H1 (cell line): ENCODE measurements around the gene FGF12.

Source experiments
- CBX5 ChIP-seq: fragments of 300-800, 300-1000 bp; sonication (generic); IDR thresholded peaks from 2 replicates; pipeline ENCODE4 v1.7.1; 2016; ENCODE audit warnings: antibody characterized with exemption, low read length, low read depth
- CHD1 ChIP-seq: IDR thresholded peaks from 2 replicates; pipeline ENCODE4 v1.6.1; 2012; ENCODE audit warnings: low read depth, low read length, improper control_type of control experiment
- CTCF ChIP-seq, 3 experiments: IDR thresholded peaks; 1 replicate in 2 of 3; 2 replicates in 1 of 3; pipeline versions ENCODE4 v1.5.1 to v1.6.1; 2011; ENCODE audit warnings: low read length in 3 of 3, mild to moderate bottlenecking in 3 of 3, inconsistent platforms in 2 of 3, low read depth in 1 of 3, moderate library complexity in 1 of 3; ENCODE audit not compliant: insufficient read depth in 1 of 3; ENCODE audit errors: control extremely low read depth in 1 of 3
- EZH2 ChIP-seq: fragments of 200-600 bp; sonication (generic); IDR thresholded peaks from 2 replicates; pipeline ENCODE4 v1.7.1; 2012; ENCODE audit warnings: low read depth, mild to moderate bottlenecking, moderate library complexity, low read length, inconsistent platforms; ENCODE audit not compliant: severe bottlenecking
- GABPA ChIP-seq: IDR thresholded peaks from 2 replicates; pipeline ENCODE4 v1.6.1; 2011; ENCODE audit warnings: mild to moderate bottlenecking, low read length, moderate library complexity, borderline replicate concordance; ENCODE audit not compliant: insufficient read depth
- POLR2A ChIP-seq, 2 experiments: IDR thresholded peaks; 1 replicate in 1 of 2; 2 replicates in 1 of 2; pipeline ENCODE4 v1.6.1; 2011; ENCODE audit warnings: low read depth in 2 of 2, low read length in 2 of 2, mild to moderate bottlenecking in 2 of 2; ENCODE audit errors: control extremely low read depth in 1 of 2
- POLR2AphosphoS5 ChIP-seq: IDR thresholded peaks from 2 replicates; pipeline ENCODE4 v1.6.1; 2011; ENCODE audit warnings: low read depth, low read length
- RAD21 ChIP-seq, 2 experiments: IDR thresholded peaks in 1 of 2; conservative IDR thresholded peaks in 1 of 2; 2 replicates each; pipeline ENCODE4 v1.6.1; 2011; ENCODE audit warnings: low read depth in 2 of 2, low read length in 2 of 2, improper control_type of control experiment in 1 of 2, inconsistent platforms in 1 of 2, mild to moderate bottlenecking in 1 of 2, moderate library complexity in 1 of 2
- RXRA ChIP-seq: IDR thresholded peaks from 2 replicates; pipeline ENCODE4 v1.6.1; 2011; ENCODE audit warnings: low read depth, mild to moderate bottlenecking, low read length, moderate library complexity; ENCODE audit not compliant: insufficient read depth
- SIN3A ChIP-seq, 2 experiments: IDR thresholded peaks in 1 of 2; conservative IDR thresholded peaks in 1 of 2; 2 replicates each; pipeline ENCODE4 v1.6.1; 2011 to 2012; ENCODE audit warnings: low read length in 2 of 2, improper control_type of control experiment in 1 of 2, low read depth in 1 of 2, mild to moderate bottlenecking in 1 of 2
- SP2 ChIP-seq: IDR thresholded peaks from 2 replicates; pipeline ENCODE4 v1.6.1; 2012; ENCODE audit warnings: mild to moderate bottlenecking, low read length, inconsistent platforms
- TBP ChIP-seq: IDR thresholded peaks from 2 replicates; pipeline ENCODE4 v1.6.1; 2011; ENCODE audit warnings: low read depth, low read length, improper control_type of control experiment

- TF ChIP-seq CBX5: no peak
- no peak for TF ChIP-seq RXRA
- TF ChIP-seq CTCF (IDR thresholded peaks at IDR 0.05; ENCODE audit: control extremely low read depth in 1 of 3, insufficient read depth in 1 of 3, low read depth in 1 of 3, low read length in 3 of 3): no peak
- no peak for TF ChIP-seq RAD21 (IDR thresholded peaks at IDR 0.05 in 1 of 2, conservative IDR thresholded peaks at IDR 0.05 in 1 of 2; ENCODE audit: low read depth in 2 of 2, low read length in 2 of 2)
- no peak for TF ChIP-seq EZH2
- TF ChIP-seq CHD1: no peak
- no peak for TF ChIP-seq GABPA
- no peak for TF ChIP-seq POLR2A (IDR thresholded peaks at IDR 0.05; ENCODE audit: control extremely low read depth in 1 of 2, low read depth in 2 of 2, low read length in 2 of 2)
- no peak for TF ChIP-seq POLR2AphosphoS5
- no peak for TF ChIP-seq TBP
- no peak for TF ChIP-seq SIN3A (conservative IDR thresholded peaks at IDR 0.05 in 1 of 2, IDR thresholded peaks at IDR 0.05 in 1 of 2; ENCODE audit: low read depth in 1 of 2, low read length in 2 of 2)
- no peak for TF ChIP-seq SP2
Measured at GRCh38 chr3:192392986-192393385, 334.4 kb downstream of the FGF12 start.
